ENCODE data around the gene C1orf21. TPM values are rescaled to one million over a fixed set of nuclear protein-coding genes. Genes with fewer than 3 reads are reported as not detected.

C1orf21 gene
- polyA plus RNA-seq, 1 of the 3 experiments (the other 2 are of a cell fraction): 4.8 TPM

GRCh38 chr1:184356891-184357290, 29.9 kb upstream of the C1orf21 start (continued):
- TF ChIP-seq FOXJ3 (CRISPR knock-in tag; IDR thresholded peaks at IDR 0.05) (no peak), EZH2phosphoT487 (IDR thresholded peaks at IDR 0.05; ENCODE audit: borderline replicate concordance, low read depth) (no peak), POLR2AphosphoS5 (IDR thresholded peaks at IDR 0.05; ENCODE audit: low read depth, low read length) (no peak), SIN3A (IDR thresholded peaks at IDR 0.05; ENCODE audit: borderline replicate concordance, low read depth, low read length) (no peak), RCOR1 (IDR thresholded peaks at IDR 0.05; ENCODE audit: low read length) (no peak), RAD21 (IDR thresholded peaks at IDR 0.05; ENCODE audit: low read length) (no peak)
- TF ChIP-seq, protein P1, sequence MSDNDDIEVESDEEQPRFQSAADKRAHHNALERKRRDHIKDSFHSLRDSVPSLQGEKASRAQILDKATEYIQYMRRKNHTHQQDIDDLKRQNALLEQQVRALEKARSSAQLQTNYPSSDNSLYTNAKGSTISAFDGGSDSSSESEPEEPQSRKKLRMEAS (IDR thresholded peaks at IDR 0.05; ENCODE audit: low read depth): no peak

- H3K4me3 ChIP-seq (ENCODE audit: low read depth in 2 of 2, low read length in 1 of 2): no peak overlapping the region
- WGBS (ENCODE audit: low lambda C conversion rate): 97% methylated on average over 1 of the region's 1 CpG
- H3K4me2 ChIP-seq: no peak overlapping the region
- CTCF ChIA-PET: no interaction called here
- H3K79me2 ChIP-seq (ENCODE audit: insufficient read depth): no peaks in the 10 kb centered on the region
- no peaks in the 10 kb centered on the region for H3K36me3 ChIP-seq (replicated peaks in 1 of 2; ENCODE audit: control insufficient read depth in 1 of 2, insufficient read depth in 2 of 2, low read length in 1 of 2)
- H3K27me3 ChIP-seq (ENCODE audit: insufficient read depth): no peaks in the 10 kb centered on the region
- no peaks in the 10 kb centered on the region; a peak in 1 of 4 replicates for H3K4me1 ChIP-seq (ENCODE audit: control insufficient read depth in 1 of 2, insufficient read depth in 2 of 2, low read depth in 1 of 2, low read length in 1 of 2)
- POLR2A ChIA-PET: no interaction called here
- no peaks in the 10 kb centered on the region for H3K9me3 ChIP-seq
- H2AFZ ChIP-seq (ENCODE audit: low read depth): no peak overlapping the region
- no peaks in the 10 kb centered on the region for H4K20me1 ChIP-seq (ENCODE audit: insufficient read depth)
- H3F3A ChIP-seq (replicated peaks; ENCODE audit: insufficient read depth): no peaks in the 10 kb centered on the region
- no peaks in the 10 kb centered on the region for H3K9me2 ChIP-seq
- no peak overlapping the region for H3K27ac ChIP-seq (ENCODE audit: low read depth in 2 of 2, low read length in 1 of 2)
- H3K9ac ChIP-seq: no peak overlapping the region
- DNase-seq: no peak
- TF ChIP-seq SIN3A (IDR thresholded peaks at IDR 0.05; ENCODE audit: borderline replicate concordance, low read depth, low read length) (no peak), JUND (IDR thresholded peaks at IDR 0.05) (no peak), NRF1 (IDR thresholded peaks at IDR 0.05; ENCODE audit: low read depth, low read length) (no peak), NFIC (IDR thresholded peaks at IDR 0.05; ENCODE audit: borderline replicate concordance) (no peak), RXRA (IDR thresholded peaks at IDR 0.05; ENCODE audit: borderline replicate concordance, low read depth) (no peak), RCOR1 (IDR thresholded peaks at IDR 0.05; ENCODE audit: low read length) (no peak), ELF1 (IDR thresholded peaks at IDR 0.05) (no peak), CHD2 (IDR thresholded peaks at IDR 0.05; ENCODE audit: low read length, partially characterized antibody) (no peak), FOSL2 (IDR thresholded peaks at IDR 0.05; ENCODE audit: borderline replicate concordance, low read depth) (no peak), MXI1 (IDR thresholded peaks at IDR 0.05; ENCODE audit: low read depth, low read length) (no peak), TCF12 (IDR thresholded peaks at IDR 0.05) (no peak)
- TF ChIP-seq, protein P2, sequence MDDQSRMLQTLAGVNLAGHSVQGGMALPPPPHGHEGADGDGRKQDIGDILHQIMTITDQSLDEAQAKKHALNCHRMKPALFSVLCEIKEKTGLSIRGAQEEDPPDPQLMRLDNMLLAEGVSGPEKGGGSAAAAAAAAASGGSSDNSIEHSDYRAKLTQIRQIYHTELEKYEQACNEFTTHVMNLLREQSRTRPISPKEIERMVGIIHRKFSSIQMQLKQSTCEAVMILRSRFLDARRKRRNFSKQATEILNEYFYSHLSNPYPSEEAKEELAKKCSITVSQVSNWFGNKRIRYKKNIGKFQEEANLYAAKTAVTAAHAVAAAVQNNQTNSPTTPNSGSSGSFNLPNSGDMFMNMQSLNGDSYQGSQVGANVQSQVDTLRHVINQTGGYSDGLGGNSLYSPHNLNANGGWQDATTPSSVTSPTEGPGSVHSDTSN (IDR thresholded peaks at IDR 0.05): no peak
- TF ChIP-seq, protein P3, sequence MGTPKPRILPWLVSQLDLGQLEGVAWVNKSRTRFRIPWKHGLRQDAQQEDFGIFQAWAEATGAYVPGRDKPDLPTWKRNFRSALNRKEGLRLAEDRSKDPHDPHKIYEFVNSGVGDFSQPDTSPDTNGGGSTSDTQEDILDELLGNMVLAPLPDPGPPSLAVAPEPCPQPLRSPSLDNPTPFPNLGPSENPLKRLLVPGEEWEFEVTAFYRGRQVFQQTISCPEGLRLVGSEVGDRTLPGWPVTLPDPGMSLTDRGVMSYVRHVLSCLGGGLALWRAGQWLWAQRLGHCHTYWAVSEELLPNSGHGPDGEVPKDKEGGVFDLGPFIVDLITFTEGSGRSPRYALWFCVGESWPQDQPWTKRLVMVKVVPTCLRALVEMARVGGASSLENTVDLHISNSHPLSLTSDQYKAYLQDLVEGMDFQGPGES (IDR thresholded peaks at IDR 0.05; ENCODE audit: low read depth, low read length): no peak
These were observed 28.6 kb upstream of the C1orf21 start for GRCh38 chr1:184358256-184358655.

All from SK-N-SH (cell line).